Vagina (tissue), 2 donors: Measurements from ENCODE around the gene CCL14. TPM values are rescaled to one million over a fixed set of nuclear protein-coding genes. Genes with fewer than 3 reads are reported as not detected.

ENCODE experiments used
- DNase-seq, 2 donors: peaks; one replicate each; pipeline ENCODE4 v3.0.0-alpha.2; 2017; ENCODE audit errors: extremely low spot score in 2 of 2
- H3K27ac ChIP-seq: fragments of 200-600 bp; sonication (generic); one replicate; pipeline ENCODE4 v1.5.1; 2019
- H3K27me3 ChIP-seq: fragments of 200-600 bp; sonication (generic); one replicate; pipeline ENCODE4 v1.5.1; 2019
- H3K36me3 ChIP-seq, 2 donors: fragments of 200-600 bp; sonication (generic); one replicate each; pipeline ENCODE4 v1.5.1; 2017 to 2019
- H3K4me1 ChIP-seq: fragments of 200-600 bp; sonication (generic); one replicate; pipeline ENCODE4 v1.5.1; 2019
- H3K4me3 ChIP-seq, 2 donors: fragments of 200-600 bp; sonication (generic); 1 replicate in 1 of 2; 2 replicates in 1 of 2; pipeline ENCODE4 v1.5.1; 2016 to 2019
- H3K9me3 ChIP-seq: fragments of 200-600 bp; sonication (generic); one replicate; pipeline ENCODE4 v1.5.1; 2019
- POLR2A ChIP-seq, 2 donors: fragments of 450-650 bp; IDR thresholded peaks; one replicate each; pipeline ENCODE4 v1.6.1; 2017; ENCODE audit warnings: antibody characterized with exemption in 2 of 2, mild to moderate bottlenecking in 2 of 2, moderate library complexity in 2 of 2
- POLR2AphosphoS5 ChIP-seq, 2 donors: sonication (generic); formaldehyde crosslinking; IDR thresholded peaks; one replicate each; pipeline ENCODE4 v1.9.0; 2017; ENCODE audit warnings: antibody characterized with exemption in 2 of 2, mild to moderate bottlenecking in 2 of 2, low read depth in 1 of 2; ENCODE audit not compliant: insufficient read depth in 1 of 2
- intact Hi-C: fragments of 100-400 bp; cut with DNase I; formaldehyde crosslinking; loops from one replicate; pipeline ENCODE4 v1.15.1; 2023
- total RNA-seq: library from RNA; depleted of rRNA; stranded (reverse); fragments of >200 nt; gene quantifications from one replicate; pipeline ENCODE4 v1.2.3, GENCODE V29; 2016
- TF ChIP-seq, protein P1 (sequence below), 3 experiments: fragments of 450-650 bp in 2 of 3; fragments of 200-600 bp in 1 of 3; sonication (generic) in 1 of 3; IDR thresholded peaks; one replicate each; pipeline ENCODE4 v1.5.1; 2017 to 2019; ENCODE audit warnings: antibody characterized with exemption in 3 of 3, mild to moderate bottlenecking in 2 of 3, moderate library complexity in 2 of 3

The CCL14 gene
- 93.1 TPM for total RNA-seq

DNA sequence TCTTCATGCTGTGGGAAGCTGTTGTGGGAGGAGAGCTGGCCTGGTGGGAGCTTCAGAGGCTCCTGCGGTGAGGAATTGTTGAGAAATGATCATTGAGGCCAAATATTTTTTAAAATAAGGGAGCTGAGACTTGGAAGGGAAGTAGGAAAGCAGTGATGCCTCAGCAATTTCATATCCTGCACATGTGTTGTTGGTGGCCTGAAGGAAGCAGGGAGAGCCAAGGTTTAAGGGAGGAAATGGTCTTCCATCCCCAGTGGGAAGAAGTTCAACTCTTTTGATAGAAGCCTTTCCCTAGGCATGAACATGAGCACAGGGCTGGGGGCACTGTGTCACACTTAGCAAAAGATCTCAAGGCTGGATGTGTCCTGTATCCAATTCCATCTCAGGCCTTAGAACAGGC is at the start of gene CCL14:
Gene CCL14 (minus strand): TSS at position 87 of the 400 bp plus-strand sequence. CDS start 80 bp downstream, at position 7.
- Histone ChIP-seq H3K27me3 (no peaks in the 10 kb centered on the region), H3K27ac (no peak within 1 kb of the TSS), H3K4me1 (no peaks in the 10 kb centered on the region), H3K36me3 (no peaks in the 10 kb centered on the region), H3K9me3 (no peaks in the 10 kb centered on the region), H3K4me3 (peak within 1 kb of the TSS; percentile 10 to 35)
- no peak for DNase-seq
- TF ChIP-seq POLR2AphosphoS5 (IDR thresholded peaks at IDR 0.05; ENCODE audit: insufficient read depth in 1 of 2, low read depth in 1 of 2) (no peak), POLR2A (IDR thresholded peaks at IDR 0.05) (no peak)
- TF ChIP-seq, protein P1, sequence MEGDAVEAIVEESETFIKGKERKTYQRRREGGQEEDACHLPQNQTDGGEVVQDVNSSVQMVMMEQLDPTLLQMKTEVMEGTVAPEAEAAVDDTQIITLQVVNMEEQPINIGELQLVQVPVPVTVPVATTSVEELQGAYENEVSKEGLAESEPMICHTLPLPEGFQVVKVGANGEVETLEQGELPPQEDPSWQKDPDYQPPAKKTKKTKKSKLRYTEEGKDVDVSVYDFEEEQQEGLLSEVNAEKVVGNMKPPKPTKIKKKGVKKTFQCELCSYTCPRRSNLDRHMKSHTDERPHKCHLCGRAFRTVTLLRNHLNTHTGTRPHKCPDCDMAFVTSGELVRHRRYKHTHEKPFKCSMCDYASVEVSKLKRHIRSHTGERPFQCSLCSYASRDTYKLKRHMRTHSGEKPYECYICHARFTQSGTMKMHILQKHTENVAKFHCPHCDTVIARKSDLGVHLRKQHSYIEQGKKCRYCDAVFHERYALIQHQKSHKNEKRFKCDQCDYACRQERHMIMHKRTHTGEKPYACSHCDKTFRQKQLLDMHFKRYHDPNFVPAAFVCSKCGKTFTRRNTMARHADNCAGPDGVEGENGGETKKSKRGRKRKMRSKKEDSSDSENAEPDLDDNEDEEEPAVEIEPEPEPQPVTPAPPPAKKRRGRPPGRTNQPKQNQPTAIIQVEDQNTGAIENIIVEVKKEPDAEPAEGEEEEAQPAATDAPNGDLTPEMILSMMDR (IDR thresholded peaks at IDR 0.05) = no peak
- intact Hi-C loops = no loop called here

DNA sequence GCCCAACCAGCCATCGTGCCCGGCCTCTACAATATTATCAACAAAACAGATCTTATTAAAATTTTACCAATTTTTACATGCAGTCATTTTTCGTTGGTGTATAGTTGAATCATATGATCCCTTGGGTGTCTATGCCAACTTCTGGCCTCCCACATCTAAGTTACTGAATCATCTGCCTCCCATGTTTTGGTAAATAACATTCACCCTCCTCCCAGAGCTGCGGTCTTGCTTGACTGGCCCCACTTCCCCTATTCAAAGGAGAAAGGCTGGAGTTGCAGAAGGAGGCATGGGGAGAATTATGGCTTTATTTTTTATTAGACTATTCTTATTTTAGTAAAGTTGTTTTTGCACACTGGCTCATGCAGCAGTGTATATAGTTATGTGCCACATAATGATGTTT is 49.7 kb upstream of the CCL14 start:
- TF ChIP-seq, protein P1 (IDR thresholded peaks at IDR 0.05) = no peak
- no peak for TF ChIP-seq POLR2AphosphoS5 (IDR thresholded peaks at IDR 0.05; ENCODE audit: insufficient read depth in 1 of 2, low read depth in 1 of 2)
- no peak for TF ChIP-seq POLR2A (IDR thresholded peaks at IDR 0.05)
- intact Hi-C loops = no loop called here
- no peaks in the 10 kb centered on the region for H3K9me3 ChIP-seq

DNA sequence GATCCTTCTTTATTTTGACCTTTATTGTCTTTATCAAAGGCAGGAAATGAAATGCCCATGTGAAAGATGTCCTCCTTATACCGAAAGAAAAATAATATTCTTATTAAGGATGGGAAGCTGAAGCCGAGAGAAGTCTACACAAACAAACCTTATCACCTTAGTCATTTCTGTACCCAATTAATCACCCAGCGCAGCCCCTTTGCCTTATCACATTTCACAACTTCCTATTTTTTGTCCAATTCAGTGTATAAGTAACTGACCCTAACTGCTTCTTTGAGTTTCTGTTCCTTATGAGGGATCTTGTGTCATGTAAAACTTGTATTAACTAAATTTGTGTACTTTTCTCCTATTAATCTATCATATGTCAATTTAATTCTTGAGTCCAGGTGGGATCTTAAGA is 47.6 kb upstream of the CCL14 start:
- Histone ChIP-seq H3K36me3 (no peaks in the 10 kb centered on the region), H3K4me1 (no peaks in the 10 kb centered on the region), H3K9me3 (no peaks in the 10 kb centered on the region), H3K27ac (no peak overlapping the region), H3K4me3 (no peak overlapping the region), H3K27me3 (no peaks in the 10 kb centered on the region)
- DNase-seq = no peak
- no peak for TF ChIP-seq POLR2A (IDR thresholded peaks at IDR 0.05)
- TF ChIP-seq POLR2AphosphoS5 (IDR thresholded peaks at IDR 0.05; ENCODE audit: insufficient read depth in 1 of 2, low read depth in 1 of 2) = no peak
- TF ChIP-seq, protein P1 (IDR thresholded peaks at IDR 0.05) = no peak
- intact Hi-C loops = no loop called here

More for the DNA sequence above, 49.7 kb upstream of the CCL14 start:
- Histone ChIP-seq H3K4me1 (no peaks in the 10 kb centered on the region), H3K36me3 (no peaks in the 10 kb centered on the region), H3K4me3 (no peak overlapping the region), H3K27me3 (no peaks in the 10 kb centered on the region), H3K27ac (no peak overlapping the region)
- no peak for DNase-seq

DNA sequence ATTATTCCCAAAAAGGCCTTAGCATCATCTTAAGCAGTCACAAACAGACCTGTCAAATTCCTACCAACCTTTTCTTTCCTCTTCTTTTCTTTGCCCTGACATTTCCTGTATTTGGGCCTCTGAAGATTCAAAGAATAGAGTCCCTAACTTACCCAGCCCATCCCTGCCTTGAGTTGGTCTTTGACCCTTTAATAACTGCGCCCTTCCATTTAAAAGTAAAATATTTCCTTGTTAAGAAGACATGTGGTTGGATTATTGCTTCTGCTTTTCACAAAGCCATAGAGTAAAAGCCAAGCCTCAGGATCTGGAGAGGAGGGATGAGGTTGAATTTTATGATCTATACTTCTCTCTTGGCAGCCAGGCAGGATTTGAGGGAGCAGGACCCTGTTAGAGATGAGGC is 44.4 kb upstream of the CCL14 start:
- TF ChIP-seq POLR2A (IDR thresholded peaks at IDR 0.05) (no peak), POLR2AphosphoS5 (IDR thresholded peaks at IDR 0.05; ENCODE audit: insufficient read depth in 1 of 2, low read depth in 1 of 2) (no peak)
- TF ChIP-seq, protein P1 (IDR thresholded peaks at IDR 0.05) = no peak
- H3K27me3 ChIP-seq = no peaks in the 10 kb centered on the region
- no peak overlapping the region for H3K27ac ChIP-seq
- no peaks in the 10 kb centered on the region for H3K4me1 ChIP-seq
- no peak for DNase-seq
- H3K9me3 ChIP-seq = no peaks in the 10 kb centered on the region
- intact Hi-C loops = no loop called here
- no peak overlapping the region for H3K4me3 ChIP-seq
- no peaks in the 10 kb centered on the region for H3K36me3 ChIP-seq

DNA sequence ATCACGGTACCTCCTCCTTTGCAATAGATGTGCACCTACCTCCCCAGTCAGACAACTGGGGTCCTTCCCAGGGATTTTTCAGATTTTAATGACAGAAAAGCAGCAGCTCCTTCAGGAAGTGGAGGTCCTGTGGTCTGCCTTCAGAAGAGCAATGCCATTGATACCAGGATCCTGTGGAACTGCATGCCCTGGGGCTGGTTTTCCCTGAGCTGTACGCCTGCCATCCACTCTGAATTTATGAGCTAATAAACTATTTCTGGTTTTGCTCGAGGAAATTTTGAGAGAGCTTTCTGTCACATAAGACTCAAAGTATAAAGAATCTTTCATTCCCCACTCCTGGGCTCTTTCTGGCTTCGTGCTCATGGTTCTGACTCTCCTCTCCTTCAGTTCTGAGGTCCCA is 41.2 kb upstream of the CCL14 start:
- Histone ChIP-seq H3K27me3 (no peaks in the 10 kb centered on the region), H3K36me3 (no peaks in the 10 kb centered on the region), H3K4me3 (no peak overlapping the region), H3K4me1 (no peaks in the 10 kb centered on the region), H3K9me3 (no peaks in the 10 kb centered on the region), H3K27ac (no peak overlapping the region)
- DNase-seq = no peak
- intact Hi-C loops = no loop called here
- TF ChIP-seq POLR2AphosphoS5 (IDR thresholded peaks at IDR 0.05; ENCODE audit: insufficient read depth in 1 of 2, low read depth in 1 of 2) (no peak), POLR2A (IDR thresholded peaks at IDR 0.05) (no peak)
- TF ChIP-seq, protein P1 (IDR thresholded peaks at IDR 0.05) = no peak
